ENCODE data around the gene IFI30.
A peak's percentile ranks its signal among the peaks of the same experiment; 100 is the strongest.

IFI30 gene

DNA sequence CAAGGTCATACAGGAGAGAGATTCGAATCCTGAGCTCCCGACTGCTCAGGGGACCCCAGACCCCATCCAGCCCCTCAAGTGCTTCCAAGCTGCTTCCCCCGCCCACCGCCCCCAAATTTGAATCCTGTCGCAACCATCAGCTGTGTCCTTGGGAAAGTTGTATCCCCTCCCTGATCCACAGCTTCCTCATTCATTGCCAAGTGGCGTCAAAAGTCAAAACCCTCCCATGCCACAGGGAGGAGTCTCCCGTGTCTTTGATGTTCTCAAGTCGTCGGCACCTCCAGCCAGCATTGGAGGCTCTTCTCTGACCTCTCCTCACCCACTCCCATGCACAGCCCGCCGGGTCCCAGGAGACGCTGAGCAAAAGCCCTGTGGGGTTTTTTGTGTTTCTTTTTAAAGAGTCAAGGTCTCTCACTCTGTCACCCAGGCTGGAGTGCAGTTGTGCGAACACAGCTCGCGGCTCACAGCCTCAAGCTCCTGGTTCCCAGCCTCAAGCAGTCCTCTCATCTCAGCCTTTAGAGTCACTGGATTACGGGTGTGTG, 2.8 kb upstream of the IFI30 start:
- DNase-seq: peak in 3 of 56 donors; percentile 12 to 26 (median 23)

DNA sequence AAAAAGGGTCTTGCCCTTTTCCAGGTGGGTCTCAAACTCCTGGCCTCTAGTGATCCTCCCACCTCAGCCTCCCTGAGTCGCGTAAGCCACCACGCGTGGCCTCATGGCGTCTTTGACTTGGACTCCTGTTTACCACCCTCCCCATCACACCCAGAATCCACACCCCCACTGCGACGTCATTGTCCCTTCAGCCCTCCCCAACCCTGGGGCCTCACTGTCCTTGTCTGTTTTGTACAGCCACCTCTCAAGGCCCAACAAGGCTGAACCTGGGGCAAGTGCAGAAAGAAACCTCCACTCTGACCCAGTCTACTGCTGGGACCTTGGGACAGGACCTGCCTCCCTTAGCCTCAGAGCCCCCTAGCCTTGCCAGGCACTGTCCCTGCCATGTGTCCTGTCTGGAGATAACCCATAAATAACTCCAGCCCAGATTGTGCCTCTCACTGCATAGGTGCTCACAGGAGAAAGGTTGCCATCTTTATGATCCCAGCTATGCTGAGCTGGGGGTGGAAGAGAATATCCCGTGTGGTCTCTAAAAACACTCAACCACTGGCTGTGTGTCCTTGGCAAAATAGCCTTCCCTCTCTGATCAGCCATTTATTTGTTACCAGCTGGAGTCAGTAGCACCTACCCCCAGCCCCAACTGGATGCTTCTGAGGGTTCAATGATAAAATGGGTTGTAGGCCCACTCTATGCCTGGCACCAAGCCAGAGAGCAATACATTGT, 1.8 kb upstream of the IFI30 start:
- no peak for DNase-seq

DNA sequence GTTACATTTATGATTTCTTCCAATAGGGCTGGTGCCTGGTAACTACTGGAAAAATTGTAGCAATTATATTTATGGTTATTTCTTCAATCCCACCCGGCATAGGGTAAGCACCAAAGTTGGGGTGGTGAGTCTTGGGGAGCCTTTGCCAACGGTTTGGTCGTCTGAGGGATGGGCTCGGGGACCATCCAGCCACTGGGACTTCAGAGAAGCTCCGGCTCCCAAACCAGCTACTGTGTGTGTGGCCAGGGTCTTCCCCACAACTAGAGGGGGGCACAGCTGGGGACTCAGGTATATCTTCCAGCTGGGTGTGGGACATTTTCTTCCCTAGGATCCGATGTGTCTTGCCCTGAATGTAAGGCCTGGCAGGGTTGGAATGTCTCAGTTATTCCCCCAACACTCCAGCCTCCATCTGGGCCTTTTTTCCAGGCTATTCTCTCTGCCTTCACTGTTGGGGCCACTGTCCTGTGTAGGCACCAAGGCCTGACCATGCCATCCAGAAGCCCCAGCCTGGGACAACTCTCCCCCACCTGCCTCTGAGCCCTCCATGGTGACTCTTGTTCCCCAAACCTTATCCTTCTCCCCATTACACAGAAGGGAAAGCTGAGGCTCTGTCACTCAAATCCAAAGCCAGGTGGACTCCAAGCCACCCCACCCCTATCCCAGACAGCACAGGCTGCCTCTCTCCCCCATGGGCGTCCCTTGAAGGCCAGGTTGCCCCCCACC, 1.1 kb upstream of the IFI30 start:
- no peak for DNase-seq

DNA sequence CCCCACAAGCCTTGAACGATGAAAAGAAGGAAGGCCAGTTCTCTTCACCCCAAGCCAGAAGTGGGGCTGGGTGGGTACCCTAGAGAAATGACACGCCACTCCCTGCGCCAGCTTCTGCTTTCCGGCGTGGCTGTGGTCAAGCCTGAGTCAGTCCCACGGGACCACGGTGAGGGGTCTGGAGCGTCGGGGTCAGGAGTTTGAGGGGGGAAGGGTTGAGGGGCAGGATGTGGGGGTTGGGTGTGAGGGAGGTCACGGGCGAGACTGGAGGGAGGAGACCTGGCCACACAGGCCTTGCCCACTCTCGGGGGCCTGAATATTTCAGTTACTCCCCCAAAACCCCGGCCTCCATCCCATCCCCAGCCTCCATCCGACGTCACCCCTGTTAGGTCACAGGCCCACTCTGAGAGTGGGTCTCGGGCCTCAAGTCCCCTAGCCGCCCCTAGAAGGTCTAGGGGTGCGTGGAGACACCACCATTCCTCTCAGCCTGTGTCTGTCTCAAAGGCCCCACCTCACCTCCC, 500 bp upstream of the IFI30 start:
- peak in 6 of 56 donors; percentile 6 to 29 (median 16) for DNase-seq

DNA sequence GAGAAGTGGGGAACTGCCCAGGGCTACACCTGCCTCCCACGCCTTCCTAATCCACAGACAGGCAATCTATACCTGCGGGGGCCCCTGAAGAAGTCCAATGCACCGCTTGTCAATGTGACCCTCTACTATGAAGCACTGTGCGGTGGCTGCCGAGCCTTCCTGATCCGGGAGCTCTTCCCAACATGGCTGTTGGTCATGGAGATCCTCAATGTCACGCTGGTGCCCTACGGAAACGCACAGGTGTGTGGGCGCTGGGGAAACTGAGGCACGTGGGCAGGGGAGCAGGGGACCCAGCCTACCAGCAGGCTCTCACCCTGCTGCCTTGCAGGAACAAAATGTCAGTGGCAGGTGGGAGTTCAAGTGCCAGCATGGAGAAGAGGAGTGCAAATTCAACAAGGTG, 1.4 kb downstream of the IFI30 start:
- DNase-seq: no peak

DNA sequence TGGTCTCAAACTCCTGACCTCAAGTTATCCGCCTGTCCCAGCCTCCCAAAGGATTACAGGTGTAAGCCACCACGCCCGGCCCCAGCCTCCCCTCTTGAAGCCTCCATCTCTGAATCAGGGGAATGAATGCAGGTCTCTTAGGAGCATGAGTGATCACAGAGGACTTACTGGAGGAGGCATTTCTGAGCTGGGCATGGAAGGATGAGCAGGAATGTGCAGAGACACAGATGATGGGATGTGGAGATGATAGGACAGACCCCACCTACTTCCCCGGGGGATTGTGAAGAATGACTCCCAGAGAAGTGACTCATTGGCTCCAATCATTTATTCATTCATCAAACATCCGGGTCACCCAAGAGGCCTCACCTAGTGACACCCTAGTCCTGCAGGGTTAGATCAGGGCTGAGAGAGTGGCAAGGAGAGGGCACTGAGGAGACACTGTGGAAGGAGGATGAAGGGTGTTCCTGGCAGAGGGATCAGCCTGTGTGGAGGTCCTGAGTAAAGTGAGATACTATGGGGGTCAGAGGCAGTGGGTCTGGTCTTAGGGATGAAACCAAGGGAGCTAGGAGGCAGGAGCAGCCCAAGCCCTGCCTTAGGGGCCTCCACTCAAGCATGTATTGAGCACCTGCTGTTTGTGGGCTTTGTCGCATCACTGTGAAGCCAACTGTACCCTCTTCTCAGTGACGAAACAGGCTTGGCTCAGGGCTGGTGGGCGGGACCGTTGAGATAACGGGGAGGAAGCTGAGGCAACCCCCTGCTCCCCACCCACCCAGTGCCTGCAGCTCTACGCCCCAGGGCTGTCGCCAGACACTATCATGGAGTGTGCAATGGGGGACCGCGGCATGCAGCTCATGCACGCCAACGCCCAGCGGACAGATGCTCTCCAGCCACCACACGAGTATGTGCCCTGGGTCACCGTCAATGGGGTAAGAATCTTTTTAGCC, 3.0 kb downstream of the IFI30 start:
- DNase-seq: no peak

DNA sequence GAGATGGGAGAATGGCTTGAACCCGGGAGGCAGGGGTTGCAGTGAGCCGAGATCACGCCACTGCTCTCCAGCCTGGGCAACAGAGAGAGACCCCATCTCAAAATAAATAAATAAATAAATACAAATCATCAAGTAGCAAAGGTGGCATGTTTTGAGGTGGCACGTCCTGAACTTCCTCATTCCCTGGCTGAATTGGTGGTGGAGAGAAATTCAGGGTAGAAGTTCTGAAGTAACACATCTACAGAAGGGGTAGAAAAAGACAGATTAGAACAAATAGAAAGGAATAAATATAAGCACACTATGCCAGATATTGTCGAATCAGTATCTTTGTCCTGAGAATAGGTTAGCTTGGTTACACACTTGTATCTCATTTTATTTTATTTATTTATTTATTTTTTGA, 6.3 kb downstream of the IFI30 start:
- DNase-seq: no peak

DNA sequence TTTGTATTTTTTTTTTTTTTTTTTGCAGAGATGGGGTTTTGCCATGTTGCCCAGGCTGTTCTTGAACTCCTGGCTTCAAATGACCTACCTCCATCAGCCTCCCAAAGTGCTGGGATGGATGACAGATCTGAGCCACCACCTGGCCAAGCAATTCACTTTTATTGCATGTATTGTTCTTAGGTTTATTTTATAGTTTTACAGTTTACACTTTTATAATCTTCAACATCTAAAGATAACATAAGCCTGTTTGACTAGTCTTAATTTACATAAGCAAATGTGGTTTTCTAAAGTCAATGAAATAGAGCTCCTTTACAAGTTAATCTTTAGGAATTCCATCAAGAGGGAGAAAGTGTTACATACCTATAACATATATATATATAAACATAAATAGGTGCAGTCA, 9.9 kb downstream of the IFI30 start:
- DNase-seq: no peak

DNA sequence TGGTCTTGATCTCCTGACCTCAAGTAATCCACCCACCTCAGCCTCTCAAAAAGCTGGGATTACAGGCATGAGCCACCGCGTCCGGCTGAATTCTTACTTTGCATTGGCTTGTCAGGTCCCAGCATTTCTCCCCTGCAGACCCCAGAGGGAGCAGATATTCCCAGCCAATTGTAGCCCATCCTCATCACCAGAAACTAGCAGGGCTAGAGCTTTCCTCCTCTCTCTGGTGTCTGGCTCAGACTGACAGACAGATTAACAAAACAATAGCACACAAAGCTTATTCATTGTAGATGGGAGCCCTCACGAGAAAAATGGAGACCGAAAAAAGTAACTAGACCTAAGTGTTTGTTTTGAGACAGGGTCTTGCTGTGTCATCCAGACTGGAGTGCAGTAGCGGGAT, 11.9 kb downstream of the IFI30 start:
- no peak for DNase-seq

DNA sequence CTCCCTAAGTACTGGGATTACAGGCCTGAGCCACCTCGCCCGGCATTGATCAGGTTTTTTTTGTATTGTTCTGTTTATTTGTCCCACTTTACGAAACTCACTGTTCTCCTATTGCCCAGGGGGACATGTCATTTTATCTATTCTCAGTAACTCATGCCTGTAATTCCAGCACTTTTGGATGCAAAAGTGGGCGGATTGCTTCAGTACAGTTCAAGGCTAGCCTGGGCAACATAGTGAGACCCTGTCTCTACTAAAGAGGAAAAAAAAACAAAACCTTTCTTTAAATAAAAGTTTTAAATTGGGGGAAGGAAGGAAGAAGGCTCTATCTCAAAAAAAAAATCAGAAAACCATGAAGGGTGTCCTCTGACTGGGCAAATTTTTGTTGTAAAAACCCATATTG, 16.7 kb downstream of the IFI30 start:
- DNase-seq: no peak

DNA sequence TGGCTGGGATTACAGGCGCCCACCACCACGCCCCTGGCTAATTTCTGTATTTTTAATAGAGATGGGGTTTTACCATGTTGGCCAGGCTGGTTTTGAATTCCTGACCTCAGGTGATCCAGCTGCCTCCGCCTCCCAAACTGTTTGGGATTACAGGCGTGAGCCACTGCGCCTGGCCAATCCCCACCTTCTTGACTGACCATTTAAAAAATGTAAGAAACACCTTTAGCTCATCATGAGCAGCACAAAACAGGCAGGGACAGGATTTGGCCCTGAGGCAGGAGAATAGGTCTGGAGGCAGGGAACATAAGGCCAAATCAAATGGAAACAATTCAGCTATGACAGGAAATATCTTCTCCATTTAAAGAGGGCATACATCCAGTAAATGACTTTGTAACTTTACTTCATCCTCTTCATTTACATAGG, 18.0 kb downstream of the IFI30 start:
- no peak for DNase-seq

DNA sequence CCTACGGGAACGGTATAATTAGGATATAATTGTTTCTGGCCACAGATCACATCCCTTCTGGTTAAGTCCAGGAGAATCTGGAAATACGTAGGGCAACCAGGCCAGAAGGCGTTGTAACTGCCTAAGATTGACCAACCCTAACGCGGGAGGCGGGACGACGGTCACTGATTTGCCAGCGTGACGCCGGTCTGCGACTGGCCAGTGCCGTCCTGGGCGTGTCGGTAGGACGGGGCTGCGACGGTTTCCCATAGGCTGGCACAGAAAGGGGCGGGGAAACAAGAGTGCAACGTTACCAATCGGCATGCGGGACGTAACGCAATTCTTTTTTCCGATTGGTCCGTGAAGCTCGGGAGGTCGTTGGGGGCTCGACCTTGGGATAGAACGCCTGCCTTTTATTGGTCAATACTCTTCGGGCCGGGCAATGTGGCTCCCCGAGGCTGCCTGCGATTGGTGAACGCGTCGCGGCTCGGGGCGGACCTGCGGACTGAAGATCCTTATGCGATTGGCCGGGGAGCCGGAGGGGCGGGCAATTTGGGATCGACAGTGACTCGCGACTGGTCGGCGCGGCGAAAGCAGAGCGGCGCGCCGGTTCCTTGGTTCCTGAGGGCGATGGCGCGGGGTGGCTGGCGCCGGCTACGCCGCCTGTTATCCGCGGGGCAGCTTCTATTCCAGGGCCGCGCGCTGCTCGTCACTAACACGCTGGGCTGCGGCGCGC, 19.2 kb downstream of the IFI30 start, which contains the start of gene MPV17L2:
Gene MPV17L2, plus strand, starts transcription at position 546 of the 715 bp plus-strand sequence. Its CDS starts 64 bp downstream, at position 610.
- peak; percentile 53 to 100 (median 100) for DNase-seq

DNA sequence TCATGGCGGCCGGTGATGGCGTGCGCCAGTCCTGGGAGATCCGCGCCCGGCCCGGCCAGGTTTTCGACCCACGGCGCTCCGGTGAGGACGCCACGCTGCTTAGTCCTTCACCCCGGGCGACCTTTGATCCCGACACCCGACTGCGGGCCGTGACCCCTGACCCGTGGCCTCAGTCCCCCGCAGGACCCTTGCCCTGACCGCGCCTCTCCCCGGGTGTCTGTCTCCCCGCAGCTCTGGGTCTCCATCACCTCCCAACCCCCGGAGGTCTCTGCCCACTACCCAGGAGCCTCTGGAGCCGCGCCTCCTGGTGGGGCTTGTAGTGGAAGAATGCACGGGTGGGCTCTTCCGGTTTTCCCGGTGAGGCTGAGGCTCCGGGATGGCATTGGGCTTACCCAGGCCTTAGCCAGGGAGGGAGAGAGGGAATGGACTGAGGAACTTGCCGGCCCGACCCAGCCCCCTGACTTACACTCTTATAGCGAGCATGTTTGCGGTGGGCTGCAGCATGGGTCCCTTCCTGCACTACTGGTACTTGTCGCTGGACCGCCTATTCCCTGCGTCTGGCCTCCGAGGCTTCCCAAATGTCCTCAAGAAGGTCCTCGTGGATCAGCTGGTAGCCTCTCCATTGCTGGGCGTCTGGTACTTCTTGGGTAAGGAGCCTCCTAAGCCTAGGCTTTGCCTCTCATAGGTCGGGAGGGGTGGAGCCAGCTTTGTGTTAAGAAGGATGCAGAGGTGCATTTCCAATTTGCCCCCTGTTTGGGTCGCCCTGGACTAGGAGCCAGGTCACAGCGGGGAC, 20.0 kb downstream of the IFI30 start:
- peak in 2 of 56 donors; percentile 58 to 62 for DNase-seq

DNA sequence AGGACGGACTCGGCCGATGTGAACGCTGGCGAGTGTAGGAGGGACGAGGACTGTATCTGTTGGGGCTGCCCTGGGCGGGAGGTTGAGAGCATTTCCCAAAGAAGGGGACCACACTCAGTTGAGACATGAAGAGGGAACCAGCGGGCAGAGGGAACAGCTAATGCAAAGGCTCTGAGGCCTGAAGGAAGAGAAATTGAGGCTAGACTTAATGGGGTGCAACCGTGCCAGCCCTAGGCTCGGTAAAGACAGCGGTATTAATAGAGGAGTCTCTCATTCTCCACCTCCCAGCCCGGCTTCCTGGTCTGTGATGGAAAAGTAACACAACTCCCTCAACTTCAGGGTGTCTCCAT, 20.5 kb downstream of the IFI30 start:
- DNase-seq: no peak

DNA sequence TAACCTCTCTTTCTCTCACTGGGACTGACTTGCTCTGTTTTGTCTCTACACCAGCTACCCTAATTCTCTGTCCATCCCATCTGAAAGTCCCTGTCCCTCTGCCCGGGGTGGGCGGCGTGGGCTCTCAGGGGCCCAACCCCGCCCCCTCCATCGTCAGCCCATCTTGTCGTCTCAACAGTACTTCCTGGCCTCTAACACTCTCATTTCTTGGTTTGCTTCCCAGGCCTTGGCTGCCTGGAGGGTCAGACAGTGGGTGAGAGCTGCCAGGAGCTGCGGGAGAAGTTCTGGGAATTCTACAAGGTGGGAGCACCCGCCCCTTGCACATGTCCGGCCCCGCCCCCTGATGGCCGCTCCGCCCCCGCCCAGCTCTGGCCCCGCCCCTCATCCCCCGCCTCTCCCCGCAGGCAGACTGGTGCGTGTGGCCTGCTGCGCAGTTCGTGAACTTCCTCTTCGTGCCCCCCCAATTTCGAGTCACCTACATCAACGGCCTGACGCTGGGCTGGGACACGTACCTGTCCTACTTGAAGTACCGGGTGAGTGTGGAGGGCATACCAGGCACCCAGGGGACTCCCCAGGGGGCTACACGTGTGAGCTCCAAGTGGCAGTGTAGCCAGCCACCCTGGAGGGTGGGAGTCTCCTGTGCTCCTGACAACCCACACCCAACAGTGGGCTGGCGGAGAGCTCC, 21.1 kb downstream of the IFI30 start:
- DNase-seq: peak in 10 of 56 donors; percentile 5 to 39 (median 16)

DNA sequence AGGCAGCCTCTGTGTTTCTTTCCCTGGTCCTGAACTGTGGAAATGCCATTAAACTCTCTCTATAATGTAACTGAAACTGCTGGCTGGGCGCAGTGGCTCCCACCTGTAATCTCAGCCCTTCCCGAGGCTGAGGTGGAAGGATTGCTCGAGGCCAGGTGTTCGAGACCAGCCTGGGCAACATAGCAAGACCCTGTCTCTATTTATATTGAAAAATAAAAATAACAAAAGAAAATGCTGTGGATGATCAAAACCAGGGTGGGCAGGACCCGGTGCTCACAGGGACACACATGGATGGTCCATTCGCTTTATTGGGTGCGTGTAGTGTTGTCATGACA, 22.9 kb downstream of the IFI30 start:
- no peak for DNase-seq

DNA sequence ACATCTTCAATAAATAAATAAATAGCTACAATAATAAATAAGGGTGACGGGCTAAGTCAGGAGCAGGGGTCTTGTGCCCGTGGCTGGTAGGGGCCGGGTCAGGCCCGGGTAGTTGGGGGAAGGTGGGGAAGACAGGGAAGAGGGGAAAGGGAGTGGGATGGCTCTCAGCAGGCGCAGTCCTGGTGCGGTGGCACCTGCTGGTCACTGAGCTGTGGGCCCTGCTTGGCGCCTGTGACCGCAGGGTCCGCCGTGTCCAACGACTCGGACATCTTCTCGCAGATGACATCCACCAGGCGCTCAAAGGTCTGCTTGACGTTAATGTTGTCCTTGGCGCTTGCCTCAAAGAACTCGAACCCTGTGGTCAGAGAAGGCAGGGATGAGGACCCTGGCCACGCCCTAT, 23.7 kb downstream of the IFI30 start:
- DNase-seq: no peak

DNA sequence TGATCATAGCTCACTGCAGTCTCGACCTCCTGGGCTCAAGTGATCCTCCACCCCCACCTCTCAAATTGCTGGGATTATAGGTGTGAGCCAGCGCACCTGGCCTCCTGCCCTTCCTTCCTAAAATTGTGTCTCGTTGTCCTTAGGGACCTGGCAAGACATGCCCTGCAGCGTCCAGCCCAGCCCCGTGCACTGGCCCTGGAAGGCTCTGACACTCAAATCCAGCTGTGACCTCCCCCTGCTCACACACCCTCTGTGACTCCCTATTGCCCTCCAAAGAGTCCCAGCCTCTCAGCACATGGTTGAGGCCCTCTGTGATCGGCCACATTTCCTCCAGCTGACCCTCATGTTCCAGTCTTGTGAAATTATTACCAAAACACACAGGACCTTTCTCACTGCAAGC, 24.3 kb downstream of the IFI30 start:
- no peak for DNase-seq

DNA sequence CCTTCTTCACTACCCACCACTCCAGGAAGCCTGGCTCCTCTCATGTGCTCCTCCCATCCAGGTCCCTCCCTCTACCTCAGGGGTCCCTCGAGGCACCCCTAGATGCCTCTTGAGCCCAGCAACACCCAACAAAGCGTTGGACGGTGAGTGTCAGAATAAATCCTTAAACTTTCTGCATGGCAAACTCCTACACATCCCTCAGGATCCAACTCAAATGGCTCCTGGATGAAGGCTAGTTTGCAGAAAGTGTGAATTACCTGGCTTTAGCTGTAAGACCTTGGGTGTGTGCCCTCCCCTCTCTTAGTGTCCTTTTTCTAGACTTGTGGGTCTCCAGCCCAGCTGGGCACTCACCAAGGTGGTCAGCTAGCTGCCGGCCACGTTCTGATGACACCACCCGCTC, 24.8 kb downstream of the IFI30 start:
- DNase-seq: no peak
